OCI-LY1 (cell line): Measurements from ENCODE around the gene PREB.

ENCODE experiments used
- H2AFZ ChIP-seq: fragments of 200-600 bp; sonication (generic), shearing (Covaris generic); 2 replicates; pipeline ENCODE4 v1.6.0; 2014; ENCODE audit warnings: antibody characterized with exemption, mild to moderate bottlenecking, low read length
- H3F3A ChIP-seq: fragments of 200-600 bp; sonication (generic), shearing (Covaris generic); 2 replicates; pipeline ENCODE4 v1.6.0; 2014; ENCODE audit warnings: mild to moderate bottlenecking, antibody characterized with exemption, low read length, moderate library complexity; ENCODE audit not compliant: insufficient read depth
- H3K27ac ChIP-seq: fragments of 200-600 bp; sonication (generic); 2 replicates; pipeline ENCODE4 v1.5.1; 2014; ENCODE audit warnings: low read length, mixed run types, mild to moderate bottlenecking, low read depth; ENCODE audit not compliant: poor library complexity, severe bottlenecking
- H3K27me3 ChIP-seq: fragments of 200-600 bp; sonication (generic); 2 replicates; pipeline ENCODE4 v1.6.0; 2014; ENCODE audit warnings: antibody characterized with exemption, mild to moderate bottlenecking, low read length, moderate library complexity; ENCODE audit not compliant: insufficient read depth
- H3K36me3 ChIP-seq: fragments of 200-600 bp; sonication (generic); 2 replicates; pipeline ENCODE4 v1.6.1; 2014; ENCODE audit warnings: mild to moderate bottlenecking, antibody characterized with exemption, low read length, moderate library complexity, mixed read lengths; ENCODE audit not compliant: insufficient read depth
- H3K4me1 ChIP-seq: fragments of 200-600 bp; sonication (generic); 2 replicates; pipeline ENCODE4 v1.5.1; 2014; ENCODE audit warnings: mild to moderate bottlenecking, low read length, moderate library complexity; ENCODE audit not compliant: insufficient read depth, severe bottlenecking
- H3K4me2 ChIP-seq: fragments of 200-600 bp; sonication (generic), shearing (Covaris generic); 2 replicates; pipeline ENCODE4 v1.6.1; 2014; ENCODE audit warnings: low read length
- H3K4me3 ChIP-seq: fragments of 200-600 bp; sonication (generic); 2 replicates; pipeline ENCODE4 v1.5.1; 2014; ENCODE audit warnings: low read length, low read depth, mild to moderate bottlenecking, mixed read lengths; ENCODE audit not compliant: poor library complexity, severe bottlenecking
- H3K79me2 ChIP-seq: fragments of 200-600 bp; shearing (Covaris generic); 2 replicates; pipeline ENCODE4 v1.6.1; 2016; ENCODE audit warnings: mixed run types, low read length, mixed read lengths; ENCODE audit not compliant: insufficient read depth
- H3K9ac ChIP-seq: fragments of 200-600 bp; sonication (generic), shearing (Covaris generic); 2 replicates; pipeline ENCODE4 v1.6.1; 2014; ENCODE audit warnings: mild to moderate bottlenecking, low read length, mixed read lengths
- H3K9me2 ChIP-seq: fragments of 200-600 bp; sonication (generic), shearing (Covaris generic); 2 replicates; pipeline ENCODE4 v1.6.1; 2014; ENCODE audit warnings: low read depth, mild to moderate bottlenecking, low read length, mixed read lengths
- H3K9me3 ChIP-seq: fragments of 200-600 bp; shearing (Covaris generic); 2 replicates; pipeline ENCODE4 v1.6.1; 2014; ENCODE audit warnings: low read length, mixed read lengths
- H4K20me1 ChIP-seq: fragments of 200-600 bp; sonication (generic), shearing (Covaris generic); 2 replicates; pipeline ENCODE4 v1.6.0; 2016; ENCODE audit warnings: mild to moderate bottlenecking, low read length; ENCODE audit not compliant: insufficient read depth
- CTCF ChIP-seq: fragments of 200-600 bp; sonication (generic), shearing (Covaris generic); IDR thresholded peaks from 2 replicates; pipeline ENCODE4 v1.5.1; 2017; ENCODE audit warnings: mild to moderate bottlenecking, antibody characterized with exemption, low read length, moderate library complexity, mixed read lengths
- EZH2 ChIP-seq: fragments of 200-600 bp; sonication (generic), shearing (Covaris generic); IDR thresholded peaks from 2 replicates; pipeline ENCODE4 v1.8.0; 2017; ENCODE audit warnings: borderline replicate concordance, mixed run types, mild to moderate bottlenecking, antibody characterized with exemption, low read length, moderate library complexity, mixed read lengths

The PREB gene

GRCh38 chr2:27148801-27149439 is 14.5 kb upstream of the PREB start, which contains the start of gene TCF23:
Gene TCF23 (plus strand): TSS chr2:27149004. CDS start chr2:27149134, 130 bp downstream.
- H3K27ac ChIP-seq = no peak within 1 kb of the TSS
- no peaks in the 10 kb centered on the region for H3K4me1 ChIP-seq
- H3K9me2 ChIP-seq = no peaks in the 10 kb centered on the region
- no peak within 1 kb of the TSS for H3K4me2 ChIP-seq
- H3K36me3 ChIP-seq = no peaks in the 10 kb centered on the region
- H3F3A ChIP-seq = no peaks in the 10 kb centered on the region
- H3K4me3 ChIP-seq = no peak within 1 kb of the TSS
- TF ChIP-seq CTCF (no peak), EZH2 (no peak)
- no peaks in the 10 kb centered on the region for H4K20me1 ChIP-seq
- H3K27me3 ChIP-seq = peaks cover 6% of the 10 kb centered on the region; the same call in 1 of the 2 replicates
- no peaks in the 10 kb centered on the region for H3K9me3 ChIP-seq
- H2AFZ ChIP-seq = no peak within 1 kb of the TSS
- H3K9ac ChIP-seq = no peak within 1 kb of the TSS
- H3K79me2 ChIP-seq = no peaks in the 10 kb centered on the region

DNA sequence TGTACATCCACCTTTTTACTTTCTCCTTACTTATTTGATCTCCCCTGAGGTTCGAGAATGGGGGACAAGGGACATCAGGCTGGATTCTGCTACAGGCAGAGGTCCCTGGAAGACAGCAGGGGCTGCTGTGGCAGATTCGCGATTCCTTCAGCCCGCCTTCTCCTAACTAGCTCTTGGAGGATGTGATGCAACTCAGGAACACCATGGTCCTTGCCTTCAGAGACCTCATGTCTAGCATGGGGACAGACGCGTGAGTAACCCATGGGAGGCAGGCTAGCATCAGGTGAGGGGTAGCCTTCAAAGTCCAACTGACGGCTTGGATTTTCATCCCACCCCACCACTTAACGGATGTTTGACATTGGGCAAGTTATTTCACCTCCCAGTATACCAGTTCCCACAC is 13.5 kb upstream of the PREB start:
- Histone ChIP-seq H3K79me2 (no peaks in the 10 kb centered on the region), H3K27me3 (peaks cover 13% of the 10 kb centered on the region), H3K9ac (no peak overlapping the region), H3K36me3 (no peaks in the 10 kb centered on the region; the same call in 1 of the 2 replicates), H3K4me1 (no peaks in the 10 kb centered on the region), H2AFZ (no peak overlapping the region), H3K9me3 (no peaks in the 10 kb centered on the region), H3K9me2 (no peaks in the 10 kb centered on the region), H3K27ac (no peak overlapping the region), H4K20me1 (no peaks in the 10 kb centered on the region), H3K4me3 (no peak overlapping the region), H3F3A (no peaks in the 10 kb centered on the region), H3K4me2 (no peak overlapping the region)
- TF ChIP-seq EZH2 (no peak), CTCF (no peak)

DNA sequence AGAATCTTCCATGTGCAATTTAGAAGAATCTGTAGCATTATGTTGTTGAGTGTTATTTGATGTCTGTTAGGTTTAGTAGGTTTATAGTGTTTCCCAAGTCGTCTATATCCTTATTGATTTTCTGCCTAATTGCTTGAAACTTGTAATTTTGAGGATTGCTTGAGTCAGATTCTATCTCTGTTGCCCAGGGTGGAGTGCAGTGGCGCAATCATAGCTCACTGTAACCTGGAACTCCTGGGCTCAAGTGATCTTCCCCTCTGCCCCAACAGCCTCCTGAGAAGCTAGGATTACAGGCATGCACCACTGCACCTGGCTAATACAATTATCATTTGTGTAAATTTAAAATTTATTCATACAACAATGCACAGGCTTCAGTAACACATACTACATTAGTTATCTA is 11.2 kb upstream of the PREB start:
- no peak overlapping the region for H2AFZ ChIP-seq
- H3K9me3 ChIP-seq = no peaks in the 10 kb centered on the region
- TF ChIP-seq EZH2 (no peak), CTCF (no peak)
- no peaks in the 10 kb centered on the region for H3K79me2 ChIP-seq
- H3K9me2 ChIP-seq = no peaks in the 10 kb centered on the region
- no peaks in the 10 kb centered on the region for H3F3A ChIP-seq
- H3K4me2 ChIP-seq = no peak overlapping the region
- no peaks in the 10 kb centered on the region for H4K20me1 ChIP-seq
- H3K9ac ChIP-seq = no peak overlapping the region
- H3K27ac ChIP-seq = no peak overlapping the region
- no peaks in the 10 kb centered on the region for H3K4me1 ChIP-seq
- H3K27me3 ChIP-seq = peaks cover 12% of the 10 kb centered on the region
- H3K36me3 ChIP-seq = no peaks in the 10 kb centered on the region; the same call in 1 of the 2 replicates
- H3K4me3 ChIP-seq = no peak overlapping the region
